Chondrocyte (in vitro differentiated cells): ENCODE data around the gene PLXNA2. TPM values are rescaled to one million over a fixed set of nuclear protein-coding genes. Genes with fewer than 3 reads are reported as not detected.

Experiments used
- DNase-seq: peaks from one replicate; pipeline ENCODE4 v3.0.0; 2021; ENCODE audit warnings: mixed read lengths, low spot score
- H3K27ac Mint-ChIP-seq: one replicate; pipeline ENCODE4 v1.8.0; 2021; ENCODE audit warnings: mild to moderate bottlenecking, moderate library complexity, mixed read lengths; ENCODE audit not compliant: unreplicated experiment
- H3K27me3 Mint-ChIP-seq: 2 replicates; pipeline ENCODE4 v1.8.0; 2021; ENCODE audit warnings: low read depth, mixed read lengths
- H3K36me3 Mint-ChIP-seq: 2 replicates; pipeline ENCODE4 v1.8.0; 2021; ENCODE audit warnings: low read depth, mixed read lengths
- H3K4me1 Mint-ChIP-seq: 2 replicates; pipeline ENCODE4 v1.8.0; 2021; ENCODE audit warnings: low read depth, mild to moderate bottlenecking, mixed read lengths
- H3K4me3 Mint-ChIP-seq: one replicate; pipeline ENCODE4 v1.8.0; 2021; ENCODE audit warnings: mild to moderate bottlenecking, moderate library complexity, mixed read lengths; ENCODE audit not compliant: unreplicated experiment
- H3K9me3 Mint-ChIP-seq: 2 replicates; pipeline ENCODE4 v1.8.0; 2021; ENCODE audit warnings: low read depth, mixed read lengths
- total RNA-seq: library from RNA; stranded (reverse); gene quantifications from 3 replicates; pipeline ENCODE4 v1.2.1, GENCODE V29; 2021
- TF ChIP-seq, protein P1 (sequence below): fragments of 200-600 bp; sonication (generic); IDR thresholded peaks from 2 replicates; pipeline ENCODE4 v1.5.0; 2021; ENCODE audit warnings: antibody characterized with exemption, mild to moderate bottlenecking, moderate library complexity

The PLXNA2 gene
- total RNA-seq, 1 donor from 2014 or later: 22.0 TPM

DNA sequence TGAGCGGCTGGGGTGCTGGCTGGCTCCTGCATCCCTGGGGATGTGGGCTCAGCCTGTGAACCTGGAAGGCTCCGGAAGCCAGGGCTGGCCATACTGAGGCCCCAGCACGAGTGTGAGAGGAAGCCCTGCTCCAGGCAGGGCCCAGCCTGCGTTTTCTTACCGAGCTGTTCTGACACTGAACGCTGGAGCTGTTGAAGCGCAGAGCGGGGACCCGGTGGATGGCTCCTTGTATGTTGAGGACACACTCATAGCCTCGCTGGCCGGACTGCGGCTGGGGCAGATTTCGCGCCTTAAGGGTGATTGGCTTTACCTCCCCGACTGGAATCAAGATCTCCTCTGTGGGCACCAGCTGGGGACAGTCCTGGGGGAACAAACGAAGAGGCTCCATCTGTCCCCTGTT lies 160.0 kb downstream of the PLXNA2 start:
- no peaks in the 10 kb centered on the region for H3K27me3 Mint-ChIP-seq

DNA sequence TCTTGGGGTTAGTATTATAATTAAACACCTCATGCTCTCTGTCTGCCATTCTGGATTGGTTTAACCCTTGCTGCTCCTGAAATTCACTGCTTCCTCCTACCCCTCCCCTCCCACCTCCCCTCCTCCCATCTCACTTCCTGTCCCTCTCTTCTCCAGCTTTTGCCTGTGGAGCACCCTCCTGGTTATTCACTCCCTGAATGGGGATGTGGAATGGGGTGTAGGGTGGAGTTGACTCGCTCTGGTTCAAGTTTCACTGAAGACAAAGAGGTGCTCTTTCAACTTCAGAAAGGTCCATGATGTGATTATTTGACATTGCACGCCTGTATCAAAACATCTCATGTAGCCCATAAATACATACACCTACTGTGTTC lies 160.5 kb downstream of the PLXNA2 start:
- no peak overlapping the region for H3K4me3 Mint-ChIP-seq
- H3K27me3 Mint-ChIP-seq: no peaks in the 10 kb centered on the region
- H3K9me3 Mint-ChIP-seq: no peaks in the 10 kb centered on the region
- H3K36me3 Mint-ChIP-seq: peaks cover 22% of the 10 kb centered on the region
- no peak for DNase-seq
- peaks cover 16% of the 10 kb centered on the region for H3K4me1 Mint-ChIP-seq
- TF ChIP-seq, protein P1, sequence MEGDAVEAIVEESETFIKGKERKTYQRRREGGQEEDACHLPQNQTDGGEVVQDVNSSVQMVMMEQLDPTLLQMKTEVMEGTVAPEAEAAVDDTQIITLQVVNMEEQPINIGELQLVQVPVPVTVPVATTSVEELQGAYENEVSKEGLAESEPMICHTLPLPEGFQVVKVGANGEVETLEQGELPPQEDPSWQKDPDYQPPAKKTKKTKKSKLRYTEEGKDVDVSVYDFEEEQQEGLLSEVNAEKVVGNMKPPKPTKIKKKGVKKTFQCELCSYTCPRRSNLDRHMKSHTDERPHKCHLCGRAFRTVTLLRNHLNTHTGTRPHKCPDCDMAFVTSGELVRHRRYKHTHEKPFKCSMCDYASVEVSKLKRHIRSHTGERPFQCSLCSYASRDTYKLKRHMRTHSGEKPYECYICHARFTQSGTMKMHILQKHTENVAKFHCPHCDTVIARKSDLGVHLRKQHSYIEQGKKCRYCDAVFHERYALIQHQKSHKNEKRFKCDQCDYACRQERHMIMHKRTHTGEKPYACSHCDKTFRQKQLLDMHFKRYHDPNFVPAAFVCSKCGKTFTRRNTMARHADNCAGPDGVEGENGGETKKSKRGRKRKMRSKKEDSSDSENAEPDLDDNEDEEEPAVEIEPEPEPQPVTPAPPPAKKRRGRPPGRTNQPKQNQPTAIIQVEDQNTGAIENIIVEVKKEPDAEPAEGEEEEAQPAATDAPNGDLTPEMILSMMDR: no peak
- H3K27ac Mint-ChIP-seq: no peak overlapping the region

More for the DNA sequence above, 160.0 kb downstream of the PLXNA2 start:
- TF ChIP-seq, protein P1: no peak
- H3K9me3 Mint-ChIP-seq: no peaks in the 10 kb centered on the region
- H3K27ac Mint-ChIP-seq: no peak overlapping the region
- peaks cover 18% of the 10 kb centered on the region for H3K36me3 Mint-ChIP-seq
- DNase-seq: no peak
- H3K4me1 Mint-ChIP-seq: peaks cover 16% of the 10 kb centered on the region
- no peak overlapping the region for H3K4me3 Mint-ChIP-seq

DNA sequence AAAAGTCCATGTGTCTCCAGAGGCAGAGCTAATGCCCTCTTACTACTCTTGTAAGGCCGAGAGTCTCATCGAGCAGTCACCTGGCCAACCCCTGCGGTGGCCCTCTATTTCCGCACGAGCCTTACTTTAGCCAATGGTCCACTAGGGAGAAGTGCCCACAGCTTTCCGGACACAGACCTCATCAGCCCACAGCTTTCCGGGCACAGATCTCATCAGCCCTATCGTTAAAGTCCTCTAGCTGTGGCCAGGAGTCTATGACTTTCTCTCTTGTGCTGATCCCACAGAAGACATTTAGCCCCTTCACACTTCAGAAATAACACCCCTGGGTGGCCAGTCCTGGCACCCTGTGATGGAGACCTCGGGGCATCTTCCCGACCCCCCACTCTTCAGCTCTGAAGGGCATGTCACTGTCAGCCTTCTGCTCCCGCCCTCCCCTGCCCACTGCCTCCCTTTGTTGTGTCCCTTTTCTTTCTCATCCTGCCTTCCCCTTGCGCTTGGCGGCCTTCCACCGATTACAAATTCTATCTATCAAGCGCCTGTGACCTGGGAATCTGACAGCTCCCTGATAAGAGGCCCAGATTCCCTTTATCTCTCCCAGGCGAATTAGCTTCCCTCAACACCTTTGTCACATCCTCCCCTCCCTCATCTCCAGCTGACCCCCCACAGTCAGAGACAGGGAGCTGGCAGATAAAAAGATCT lies 161.0 kb downstream of the PLXNA2 start:
- Mint-ChIP-seq H3K27me3 (no peaks in the 10 kb centered on the region), H3K9me3 (no peaks in the 10 kb centered on the region), H3K4me3 (no peak overlapping the region), H3K36me3 (peaks cover 25% of the 10 kb centered on the region), H3K27ac (no peak overlapping the region), H3K4me1 (peaks cover 16% of the 10 kb centered on the region)
- TF ChIP-seq, protein P1: no peak
- no peak for DNase-seq

- Mint-ChIP-seq H3K9me3 (no peaks in the 10 kb centered on the region), H3K27ac (no peak overlapping the region), H3K27me3 (no peaks in the 10 kb centered on the region), H3K36me3 (peaks cover 28% of the 10 kb centered on the region), H3K4me3 (no peak overlapping the region), H3K4me1 (peaks cover 24% of the 10 kb centered on the region)
- DNase-seq: no peak
- TF ChIP-seq, protein P1: peak; percentile 75
These were observed 162.2 kb downstream of the PLXNA2 start for GRCh38 chr1:208081972-208082371.

- Mint-ChIP-seq H3K9me3 (no peaks in the 10 kb centered on the region), H3K4me1 (peaks cover 15% of the 10 kb centered on the region), H3K36me3 (peaks cover 28% of the 10 kb centered on the region), H3K4me3 (no peak overlapping the region), H3K27ac (no peak overlapping the region), H3K27me3 (no peaks in the 10 kb centered on the region)
- TF ChIP-seq, protein P1: no peak
- DNase-seq: no peak
These were observed 163.5 kb downstream of the PLXNA2 start for GRCh38 chr1:208080396-208081286.
